ENCODE measurements around the gene PGM2L1. TPM values are rescaled to one million over a fixed set of nuclear protein-coding genes. Genes with fewer than 3 reads are reported as not detected.

Gene PGM2L1
- total RNA-seq, 1 donor from 2014 or later, result 15.9 TPM

- Histone ChIP-seq H3K4me3 (no peak overlapping the region), H3K79me2 (ENCODE audit: low read depth) (no peaks in the 10 kb centered on the region), H2AFZ (replicated peaks) (no peak overlapping the region), H4K20me1 (ENCODE audit: low read depth) (no peaks in the 10 kb centered on the region), H3K9me3 (ENCODE audit: low read depth) (no peaks in the 10 kb centered on the region), H3K27ac (no peak overlapping the region), H3F3A (ENCODE audit: low read depth) (no peaks in the 10 kb centered on the region), H3K36me3 (no peaks in the 10 kb centered on the region), H3K4me1 (no peaks in the 10 kb centered on the region), H3K4me2 (no peak overlapping the region), H3K27me3 (no peaks in the 10 kb centered on the region), H3K9ac (no peak overlapping the region)
- H3K4me1 Mint-ChIP-seq, result no peaks in the 10 kb centered on the region
- H3K27ac Mint-ChIP-seq, result no peak overlapping the region
- no peak overlapping the region for H3K4me3 Mint-ChIP-seq
- TF ChIP-seq, protein P1, sequence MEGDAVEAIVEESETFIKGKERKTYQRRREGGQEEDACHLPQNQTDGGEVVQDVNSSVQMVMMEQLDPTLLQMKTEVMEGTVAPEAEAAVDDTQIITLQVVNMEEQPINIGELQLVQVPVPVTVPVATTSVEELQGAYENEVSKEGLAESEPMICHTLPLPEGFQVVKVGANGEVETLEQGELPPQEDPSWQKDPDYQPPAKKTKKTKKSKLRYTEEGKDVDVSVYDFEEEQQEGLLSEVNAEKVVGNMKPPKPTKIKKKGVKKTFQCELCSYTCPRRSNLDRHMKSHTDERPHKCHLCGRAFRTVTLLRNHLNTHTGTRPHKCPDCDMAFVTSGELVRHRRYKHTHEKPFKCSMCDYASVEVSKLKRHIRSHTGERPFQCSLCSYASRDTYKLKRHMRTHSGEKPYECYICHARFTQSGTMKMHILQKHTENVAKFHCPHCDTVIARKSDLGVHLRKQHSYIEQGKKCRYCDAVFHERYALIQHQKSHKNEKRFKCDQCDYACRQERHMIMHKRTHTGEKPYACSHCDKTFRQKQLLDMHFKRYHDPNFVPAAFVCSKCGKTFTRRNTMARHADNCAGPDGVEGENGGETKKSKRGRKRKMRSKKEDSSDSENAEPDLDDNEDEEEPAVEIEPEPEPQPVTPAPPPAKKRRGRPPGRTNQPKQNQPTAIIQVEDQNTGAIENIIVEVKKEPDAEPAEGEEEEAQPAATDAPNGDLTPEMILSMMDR (IDR thresholded peaks at IDR 0.05), result no peak
- TF ChIP-seq EZH2 (IDR thresholded peaks at IDR 0.05) (no peak), EZH2phosphoT487 (IDR thresholded peaks at IDR 0.05) (no peak)
- H3K9me3 Mint-ChIP-seq, result no peaks in the 10 kb centered on the region
- H3K36me3 Mint-ChIP-seq, result no peaks in the 10 kb centered on the region
- DNase-seq (ENCODE audit: low spot score), result no peak
- H3K27me3 Mint-ChIP-seq (ENCODE audit: insufficient read depth, low read depth), result no peaks in the 10 kb centered on the region
Measured at GRCh38 chr11:74283580-74284180, 114.6 kb downstream of the PGM2L1 start.

- H3K4me1 ChIP-seq, result no peaks in the 10 kb centered on the region
- no peak overlapping the region for H3K4me2 ChIP-seq
- H3K4me3 ChIP-seq, result no peak overlapping the region
- H2AFZ ChIP-seq (replicated peaks), result no peak overlapping the region
- no peaks in the 10 kb centered on the region for H3K4me1 Mint-ChIP-seq
- H3K9me3 Mint-ChIP-seq, result no peaks in the 10 kb centered on the region
- H3K9me3 ChIP-seq (ENCODE audit: low read depth), result no peaks in the 10 kb centered on the region
- no peaks in the 10 kb centered on the region for H3K79me2 ChIP-seq (ENCODE audit: low read depth)
- H3K27ac Mint-ChIP-seq, result no peak overlapping the region
- H3K36me3 ChIP-seq, result no peaks in the 10 kb centered on the region
- H3K27me3 ChIP-seq, result no peaks in the 10 kb centered on the region
- no peaks in the 10 kb centered on the region for H4K20me1 ChIP-seq (ENCODE audit: low read depth)
- H3K4me3 Mint-ChIP-seq, result no peak overlapping the region
- no peak overlapping the region for H3K9ac ChIP-seq
- no peak overlapping the region for H3K27ac ChIP-seq
- no peaks in the 10 kb centered on the region for H3F3A ChIP-seq (ENCODE audit: low read depth)
- TF ChIP-seq EZH2phosphoT487 (IDR thresholded peaks at IDR 0.05) (no peak), EZH2 (IDR thresholded peaks at IDR 0.05) (no peak)
- TF ChIP-seq, protein P1 (IDR thresholded peaks at IDR 0.05), result no peak
- peak; percentile 49 for DNase-seq (ENCODE audit: low spot score)
- H3K27me3 Mint-ChIP-seq (ENCODE audit: insufficient read depth, low read depth), result no peaks in the 10 kb centered on the region
- no peaks in the 10 kb centered on the region for H3K36me3 Mint-ChIP-seq
Measured at GRCh38 chr11:74282914-74283371, 115.3 kb downstream of the PGM2L1 start.

DNA sequence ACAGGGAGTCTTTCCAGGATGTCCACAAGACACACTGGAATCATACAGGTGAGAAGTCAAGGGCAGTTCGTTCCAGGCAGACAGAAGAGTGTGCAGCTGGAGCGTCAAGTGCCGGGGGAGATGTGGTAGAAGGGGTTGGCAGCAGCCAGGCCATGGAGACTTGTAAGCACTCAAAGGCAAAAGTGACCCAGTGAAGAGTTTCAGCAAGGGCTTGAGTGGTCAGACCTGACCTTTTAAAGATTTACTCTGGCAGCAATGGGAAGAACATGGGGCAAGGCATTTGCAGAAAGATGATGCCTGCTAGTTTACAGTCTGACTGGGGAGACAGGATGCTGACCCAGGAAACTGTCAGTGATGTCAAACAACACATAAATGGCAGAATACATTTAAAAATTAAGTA lies 115.8 kb downstream of the PGM2L1 start:
- Histone ChIP-seq H3K79me2 (ENCODE audit: low read depth) (no peaks in the 10 kb centered on the region), H3K27ac (no peak overlapping the region), H3K4me3 (no peak overlapping the region), H3K4me2 (no peak overlapping the region), H3F3A (ENCODE audit: low read depth) (no peaks in the 10 kb centered on the region), H2AFZ (replicated peaks) (no peak overlapping the region), H4K20me1 (ENCODE audit: low read depth) (no peaks in the 10 kb centered on the region), H3K9me3 (ENCODE audit: low read depth) (no peaks in the 10 kb centered on the region), H3K9ac (no peak overlapping the region), H3K4me1 (no peaks in the 10 kb centered on the region), H3K36me3 (no peaks in the 10 kb centered on the region), H3K27me3 (no peaks in the 10 kb centered on the region)
- Mint-ChIP-seq H3K9me3 (no peaks in the 10 kb centered on the region), H3K36me3 (no peaks in the 10 kb centered on the region), H3K4me1 (peaks cover 3% of the 10 kb centered on the region), H3K4me3 (no peak overlapping the region), H3K27ac (no peak overlapping the region), H3K27me3 (ENCODE audit: insufficient read depth, low read depth) (no peaks in the 10 kb centered on the region)
- DNase-seq (ENCODE audit: low spot score), result no peak
- no peak for TF ChIP-seq EZH2phosphoT487 (IDR thresholded peaks at IDR 0.05)
- no peak for TF ChIP-seq EZH2 (IDR thresholded peaks at IDR 0.05)
- TF ChIP-seq, protein P1 (IDR thresholded peaks at IDR 0.05), result no peak

Measured in neural progenitor cell (in vitro differentiated cells).